ENCODE data around the gene RALGPS1.

The RALGPS1 gene

DNA sequence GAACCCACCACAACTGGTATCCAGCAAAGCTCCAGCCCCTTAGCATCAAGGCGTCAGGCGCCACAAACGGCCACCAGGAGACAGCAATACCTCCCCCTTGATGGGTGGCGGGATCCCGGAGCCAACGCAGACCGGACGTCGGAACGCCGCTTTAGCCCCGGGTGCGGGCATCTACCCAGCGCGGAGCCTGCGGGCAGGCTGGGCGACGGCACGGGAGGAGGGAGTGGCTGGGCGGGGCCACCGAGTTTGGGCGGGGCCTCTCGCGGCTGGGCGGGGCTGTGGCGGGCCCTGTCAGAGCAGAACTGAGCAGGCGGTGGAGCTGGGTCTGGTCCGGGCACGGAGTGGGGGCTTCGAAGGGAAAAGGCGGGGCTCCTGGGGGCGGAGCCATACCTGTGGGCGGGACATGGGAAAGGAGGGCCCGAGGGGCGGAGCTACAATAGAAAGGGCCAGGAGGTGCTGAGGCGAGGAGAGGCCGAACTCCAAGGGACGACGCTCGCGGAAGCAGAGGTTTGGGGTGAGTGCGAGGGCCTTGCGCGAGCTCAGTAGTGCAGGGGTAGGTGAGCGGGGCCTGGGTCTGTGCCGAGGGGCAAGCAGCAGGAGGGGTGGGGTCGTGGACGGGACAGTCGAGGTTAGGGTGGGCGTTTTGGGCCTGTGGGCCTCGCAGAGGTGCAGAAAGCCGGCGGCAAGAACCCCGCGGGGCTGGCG lies 309.7 kb downstream of the RALGPS1 start:
- peak; percentile 70 for DNase-seq (ENCODE audit: low read depth)

DNA sequence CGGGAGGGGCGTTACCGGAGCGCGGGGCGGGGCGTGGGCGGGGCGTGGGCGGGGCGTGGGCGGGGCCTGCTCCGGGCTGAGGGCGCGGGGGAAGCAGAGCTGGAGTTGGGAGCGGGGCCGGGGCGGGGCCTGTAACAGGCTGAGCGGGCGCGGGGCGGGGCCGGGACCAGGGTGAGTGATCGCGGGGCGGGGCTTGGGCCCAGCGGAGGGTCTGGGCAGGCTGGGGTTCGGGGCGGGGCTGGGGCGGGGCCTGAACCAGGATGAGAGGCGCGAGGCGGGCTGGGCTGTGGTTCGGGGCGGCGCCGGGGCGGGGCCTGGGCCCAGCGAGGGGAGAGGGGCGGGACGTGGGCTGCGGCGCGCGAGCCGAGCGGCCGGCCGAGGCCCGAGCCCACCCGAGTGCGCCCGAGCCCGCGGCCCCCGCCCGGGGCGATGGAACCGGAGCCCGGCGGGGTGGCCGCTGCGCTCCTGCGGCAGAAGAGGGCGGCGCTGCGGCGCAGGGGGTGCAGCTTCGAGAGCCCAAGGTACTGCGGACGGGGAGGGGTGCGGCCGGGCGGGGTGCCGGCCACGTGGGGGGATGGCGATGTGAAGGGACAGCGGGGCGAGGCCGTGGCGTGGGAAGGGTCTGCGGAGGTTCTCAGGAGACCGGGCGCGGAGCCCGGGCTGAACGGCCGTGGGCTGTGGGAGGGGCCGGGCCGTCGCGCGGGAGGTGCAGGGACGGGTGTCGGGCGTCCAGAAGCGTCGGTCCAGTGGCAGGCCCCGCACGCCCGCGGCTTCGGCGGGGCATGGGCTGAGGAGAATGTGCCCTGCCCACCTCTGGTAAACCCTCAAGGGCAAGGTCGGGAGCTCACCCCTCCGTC lies 310.5 kb downstream of the RALGPS1 start:
- DNase-seq (ENCODE audit: low read depth), result peak; percentile 84

DNA sequence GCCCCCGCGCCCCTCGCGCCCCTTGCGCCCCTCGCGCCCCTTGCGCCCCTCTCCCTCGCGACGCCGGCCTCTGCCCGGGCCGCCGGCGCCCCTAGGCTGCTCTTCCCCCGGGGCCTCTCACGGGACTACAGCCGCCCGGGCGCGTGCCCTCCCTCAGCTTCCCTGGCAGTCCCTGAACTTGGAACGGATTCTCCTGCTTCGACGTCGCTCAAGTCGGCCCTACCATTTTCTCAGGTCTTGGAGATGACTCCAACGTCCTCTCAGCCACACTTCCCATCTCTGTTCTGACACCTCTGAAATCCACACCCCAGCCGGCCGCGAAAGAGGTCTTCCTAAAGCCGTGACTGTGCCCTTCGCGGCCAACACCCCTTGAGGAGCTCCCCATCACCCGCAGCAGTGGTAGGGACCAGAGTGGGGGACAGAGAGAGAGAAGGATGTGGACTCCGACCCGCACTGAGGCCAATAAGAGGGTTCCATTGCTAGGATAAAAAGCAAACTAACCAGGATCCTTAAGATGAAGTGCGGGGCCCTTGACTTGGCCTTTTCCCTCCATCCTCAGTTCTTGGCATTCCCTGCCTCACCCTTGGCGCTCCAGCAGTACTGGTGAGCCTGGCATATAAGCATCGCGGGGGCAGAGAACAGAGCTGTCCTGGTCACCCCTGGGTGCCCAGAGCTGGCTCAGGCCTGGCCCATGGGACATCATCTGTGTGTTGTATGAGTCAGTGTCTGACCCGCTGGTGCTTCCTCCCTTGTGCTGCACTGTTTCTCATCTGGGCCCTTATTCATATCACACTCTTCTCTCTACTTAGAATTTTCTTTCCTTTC lies 311.4 kb downstream of the RALGPS1 start:
- no peak for DNase-seq (ENCODE audit: low read depth)

DNA sequence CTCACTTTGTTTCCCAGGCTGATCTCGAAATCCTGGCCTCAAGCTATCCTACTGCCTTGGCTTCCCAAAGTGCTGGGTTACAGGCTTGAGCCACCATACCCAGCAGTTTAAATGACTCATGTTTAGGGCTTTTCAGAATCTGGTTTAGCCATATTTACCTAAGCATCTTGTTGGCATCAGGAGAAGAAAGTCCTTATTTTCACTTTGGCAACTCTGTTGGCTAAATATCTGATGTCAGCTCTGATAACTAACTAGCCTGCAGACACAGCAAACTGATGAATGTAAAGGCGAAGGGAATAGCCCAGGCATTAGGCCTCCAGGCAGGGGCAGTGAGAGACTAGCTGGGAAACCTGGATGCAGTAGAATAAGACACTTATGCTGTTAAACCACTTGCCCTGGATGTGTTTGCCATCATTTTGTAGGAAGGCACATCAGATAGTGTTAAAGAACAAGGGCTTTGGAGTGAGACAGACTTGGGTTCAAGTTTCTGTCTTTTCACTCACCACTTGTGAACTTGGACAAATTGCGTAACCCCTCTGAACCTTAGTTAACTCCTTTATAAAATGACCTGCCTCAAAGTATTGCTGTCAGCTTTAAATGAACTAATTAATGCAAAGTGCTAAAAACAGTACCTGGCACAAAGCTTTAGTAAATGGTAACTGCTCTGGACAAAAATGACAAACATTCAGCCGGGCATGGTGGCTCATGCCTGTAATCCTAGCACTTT lies 315.3 kb downstream of the RALGPS1 start:
- no peak for DNase-seq (ENCODE audit: low read depth)

DNA sequence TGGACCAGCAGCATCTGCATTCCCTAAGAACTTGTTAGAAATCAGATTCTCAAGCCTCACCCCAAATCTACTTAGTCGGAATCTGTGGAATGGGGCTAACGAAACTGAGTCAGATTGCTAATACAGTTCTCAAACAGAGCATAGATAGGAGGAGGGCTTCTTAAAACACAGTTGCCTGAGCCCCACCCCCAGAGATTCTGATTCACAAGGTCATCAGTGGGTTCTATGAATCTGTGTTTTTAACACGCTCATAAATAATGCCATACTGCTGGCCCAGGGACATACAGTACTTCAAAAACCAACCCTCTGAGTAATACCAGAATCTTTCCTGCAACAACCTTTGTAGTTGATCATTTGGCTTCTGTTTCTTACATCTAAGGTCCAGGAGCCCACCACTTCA lies 317.1 kb downstream of the RALGPS1 start:
- no peak for DNase-seq (ENCODE audit: low read depth)

DNA sequence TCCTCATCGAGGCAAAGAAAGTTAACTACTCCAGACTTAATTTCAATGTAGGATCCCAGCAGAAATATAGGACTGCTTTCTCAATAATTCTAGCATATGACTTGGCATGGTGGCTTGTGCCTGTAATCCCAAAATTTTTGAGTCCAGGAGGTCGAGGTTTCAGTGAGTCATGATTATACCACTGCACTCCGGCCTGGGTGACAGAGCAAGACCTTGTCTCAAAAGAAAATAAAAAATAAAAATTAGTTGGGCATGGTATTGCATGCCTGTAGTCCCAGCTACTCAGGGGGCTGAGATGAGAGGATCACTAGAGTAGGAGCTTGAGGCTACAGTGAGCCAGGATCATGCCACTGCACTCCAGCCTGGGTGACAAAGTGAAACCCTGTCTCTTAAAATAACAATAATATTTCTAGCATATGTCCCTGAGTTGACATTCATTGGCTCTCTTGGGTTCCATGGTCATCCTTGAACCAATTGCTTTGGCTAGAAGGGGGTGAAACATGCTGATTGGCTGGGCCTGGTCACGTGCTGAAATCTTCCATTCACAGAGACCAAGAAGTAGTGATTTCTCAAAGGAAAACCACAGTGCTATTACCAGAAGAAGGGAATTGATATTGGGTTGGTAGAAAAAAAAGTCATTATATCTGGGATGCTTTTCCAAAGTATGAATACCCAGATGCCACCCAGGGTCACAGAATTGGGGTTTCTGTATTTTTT lies 318.4 kb downstream of the RALGPS1 start:
- DNase-seq (ENCODE audit: low read depth), result no peak

DNA sequence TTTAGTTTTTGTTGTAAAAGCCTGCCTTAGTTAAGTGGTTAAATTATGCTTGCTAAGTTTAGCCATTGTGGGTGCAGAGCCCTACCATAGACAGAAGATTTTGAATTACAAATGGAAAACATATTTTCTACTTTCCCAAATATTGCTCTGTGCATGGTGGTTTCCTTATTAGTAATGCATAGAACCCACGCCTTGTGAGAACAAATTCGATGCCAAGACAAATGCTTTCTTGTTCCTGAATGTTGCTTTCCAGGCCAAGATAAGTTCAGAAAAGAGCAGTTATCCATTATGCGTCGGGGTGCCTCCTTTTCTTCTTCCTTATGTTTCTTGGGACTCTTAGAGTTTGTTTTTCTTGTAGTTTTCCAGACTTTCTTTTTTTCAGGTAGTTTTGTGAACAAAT lies 319.0 kb downstream of the RALGPS1 start:
- no peak for DNase-seq (ENCODE audit: low read depth)

DNA sequence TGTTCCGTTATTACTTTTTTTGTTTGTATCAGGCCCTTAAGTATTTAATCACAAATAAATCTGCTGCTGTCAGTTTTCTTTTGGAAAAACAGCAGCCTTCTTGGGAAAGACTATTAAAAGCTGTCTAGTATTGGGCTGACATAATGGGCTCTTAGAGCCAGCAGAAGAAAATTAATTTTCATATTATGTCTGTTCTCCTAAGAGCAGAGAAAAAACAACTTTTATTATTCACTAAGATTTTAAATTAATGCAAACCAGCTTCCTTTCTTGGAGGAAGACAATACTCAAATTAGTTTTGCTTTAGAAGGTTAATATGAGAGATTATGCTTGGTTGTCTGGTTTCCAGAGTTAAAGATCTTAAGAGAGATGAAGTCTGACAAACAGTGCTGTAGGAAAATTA lies 319.4 kb downstream of the RALGPS1 start:
- no peak for DNase-seq (ENCODE audit: low read depth)

DNA sequence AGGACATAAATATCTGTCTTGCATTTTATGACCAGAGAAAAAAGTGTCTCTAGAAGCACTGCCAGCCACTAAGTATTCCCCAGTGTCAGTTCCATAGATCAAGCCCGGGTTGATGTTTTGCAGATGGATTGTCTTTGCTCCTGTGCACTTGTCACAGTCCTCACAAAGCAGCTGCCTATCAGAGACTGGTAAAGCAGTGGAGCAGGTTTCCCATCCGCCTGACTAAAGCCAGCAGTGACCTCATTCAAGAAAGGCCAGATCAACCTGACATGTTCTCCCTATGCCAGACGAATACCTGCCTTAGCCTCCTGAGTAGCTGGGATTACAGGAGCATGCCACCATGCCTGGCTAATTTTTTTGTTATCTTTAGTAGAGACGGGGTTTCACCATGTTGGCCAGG lies 323.2 kb downstream of the RALGPS1 start:
- DNase-seq (ENCODE audit: low read depth), result no peak

DNA sequence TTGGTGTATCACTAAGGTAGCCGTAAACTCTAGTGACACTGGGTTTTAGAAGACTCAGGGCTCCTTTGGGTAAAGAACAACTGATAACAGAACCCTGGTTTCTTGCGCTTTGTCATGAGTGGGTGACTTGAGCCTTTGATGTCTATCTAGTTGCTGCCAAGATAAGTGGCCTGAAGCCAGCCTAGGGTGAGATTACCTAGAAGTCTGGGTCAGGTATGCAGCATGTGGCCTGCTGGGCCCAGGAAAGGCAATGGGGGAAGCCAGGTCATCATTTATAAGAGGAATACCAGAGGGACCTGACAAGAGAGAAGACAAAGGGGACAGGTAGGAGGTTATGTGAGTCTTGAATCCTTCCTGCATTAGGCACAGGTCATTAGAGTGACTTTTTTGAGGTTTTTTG lies 326.8 kb downstream of the RALGPS1 start:
- no peak for DNase-seq (ENCODE audit: low read depth)

DNA sequence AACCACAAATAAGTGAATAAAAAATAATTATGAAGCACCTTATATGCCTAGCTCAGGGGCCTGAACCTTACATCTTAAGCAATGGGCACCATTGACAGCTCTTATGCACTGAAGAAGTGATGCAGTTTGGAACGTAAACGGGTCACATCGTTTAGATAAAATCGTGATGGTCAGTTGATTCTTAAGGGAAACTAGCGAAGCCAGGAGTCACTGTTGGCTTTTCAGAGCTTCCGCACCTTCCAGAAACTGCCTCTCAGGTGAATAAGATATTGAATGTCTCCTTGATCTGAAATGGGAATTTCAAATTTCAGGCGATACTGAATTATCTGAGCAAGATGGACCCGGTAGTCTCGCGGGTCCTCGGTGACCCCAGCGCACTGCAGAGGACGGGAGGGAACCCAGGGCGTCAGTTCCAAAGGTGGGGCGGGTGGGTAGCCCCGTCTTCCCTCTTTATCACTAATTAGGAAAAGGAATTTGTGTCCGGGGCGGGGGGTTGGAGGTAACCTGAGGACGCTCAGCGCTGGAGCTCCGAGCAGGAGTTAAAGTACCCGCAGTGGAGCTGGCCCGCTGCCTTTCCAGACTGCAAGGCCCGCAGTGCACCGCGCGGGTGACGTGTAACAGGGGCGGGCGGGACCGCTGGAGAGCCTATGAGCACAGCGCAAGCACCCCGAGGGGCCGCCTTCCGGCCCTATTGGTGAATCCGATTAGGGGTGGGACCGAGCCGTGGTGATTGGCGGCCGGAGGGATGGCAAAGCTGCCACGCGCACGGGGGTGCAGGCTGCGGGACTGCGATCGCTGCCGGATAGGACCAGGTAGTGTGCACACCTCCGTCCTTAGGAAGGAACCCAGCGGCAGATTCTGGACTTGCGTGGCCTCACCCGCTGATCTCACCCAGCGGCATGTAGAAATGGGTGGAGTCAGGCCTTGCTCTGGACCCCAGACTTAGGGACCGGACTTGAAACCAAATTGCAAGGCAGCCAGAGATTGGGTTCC lies 330.3 kb downstream of the RALGPS1 start:
- peak; percentile 97 for DNase-seq (ENCODE audit: low read depth)

DNA sequence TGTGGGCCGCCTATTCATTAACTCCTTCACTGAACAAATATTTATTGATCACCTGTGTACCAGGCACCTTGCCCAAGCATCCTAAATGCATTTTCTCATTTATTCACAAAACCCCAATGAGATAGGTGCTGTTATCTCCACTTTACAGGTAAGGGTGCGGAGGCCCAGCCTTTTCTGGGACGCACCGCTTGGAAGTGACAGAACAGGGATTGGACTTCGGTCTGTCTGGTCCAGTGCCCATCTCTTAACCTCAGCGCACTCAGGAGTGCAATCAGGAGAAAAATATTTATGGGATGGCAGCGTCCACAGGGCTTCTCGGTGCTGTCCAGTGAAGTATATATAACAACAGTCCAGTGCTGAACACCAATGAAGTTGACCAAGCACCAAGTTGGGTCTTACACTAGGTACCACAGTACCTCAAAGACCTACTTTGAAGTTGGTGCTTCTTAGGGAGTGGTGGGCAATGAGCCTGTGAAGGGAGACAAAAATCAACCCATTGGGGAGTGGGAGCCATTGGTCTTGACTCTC lies 331.1 kb downstream of the RALGPS1 start:
- no peak for DNase-seq (ENCODE audit: low read depth)

DNA sequence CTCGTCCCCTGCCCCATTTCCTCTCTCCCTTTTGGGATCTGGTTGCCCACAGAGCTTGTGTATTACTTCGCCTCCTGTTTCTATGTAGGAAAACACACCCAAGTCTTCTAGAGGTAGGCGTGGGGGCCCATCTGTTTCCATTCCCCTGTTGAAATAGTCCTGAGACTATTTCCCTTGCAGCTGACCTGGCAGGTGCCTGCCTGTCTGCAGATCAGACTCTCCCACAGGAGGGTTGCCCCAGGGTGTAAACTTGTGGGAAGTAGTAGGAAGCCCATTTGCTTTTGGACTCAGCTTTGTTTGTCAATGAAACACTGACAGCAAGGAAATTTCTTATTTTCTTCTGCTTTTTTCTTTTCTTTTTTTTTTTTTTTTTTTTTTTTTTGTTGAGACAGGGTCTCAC lies 333.7 kb downstream of the RALGPS1 start:
- no peak for DNase-seq (ENCODE audit: low read depth)

DNA sequence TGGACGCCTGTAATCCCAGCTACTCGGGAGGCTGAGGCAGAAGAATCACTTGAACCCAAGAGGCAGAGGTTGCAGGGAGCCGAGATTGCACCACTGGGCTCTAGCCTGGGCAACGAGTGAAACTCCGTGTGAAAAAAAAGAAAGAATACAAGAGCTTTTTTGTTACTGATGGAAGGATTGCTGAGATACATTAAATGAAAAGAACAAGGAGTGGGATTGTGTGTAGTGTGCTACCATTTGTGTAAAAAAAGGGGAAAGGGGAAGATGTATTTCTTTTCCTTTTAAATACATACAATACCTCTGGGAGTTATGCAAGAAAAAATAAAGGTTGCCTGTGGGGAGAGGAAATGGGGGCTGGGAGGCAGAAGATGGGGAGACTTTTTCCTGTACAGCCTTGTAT lies 335.3 kb downstream of the RALGPS1 start:
- DNase-seq (ENCODE audit: low read depth), result no peak

DNA sequence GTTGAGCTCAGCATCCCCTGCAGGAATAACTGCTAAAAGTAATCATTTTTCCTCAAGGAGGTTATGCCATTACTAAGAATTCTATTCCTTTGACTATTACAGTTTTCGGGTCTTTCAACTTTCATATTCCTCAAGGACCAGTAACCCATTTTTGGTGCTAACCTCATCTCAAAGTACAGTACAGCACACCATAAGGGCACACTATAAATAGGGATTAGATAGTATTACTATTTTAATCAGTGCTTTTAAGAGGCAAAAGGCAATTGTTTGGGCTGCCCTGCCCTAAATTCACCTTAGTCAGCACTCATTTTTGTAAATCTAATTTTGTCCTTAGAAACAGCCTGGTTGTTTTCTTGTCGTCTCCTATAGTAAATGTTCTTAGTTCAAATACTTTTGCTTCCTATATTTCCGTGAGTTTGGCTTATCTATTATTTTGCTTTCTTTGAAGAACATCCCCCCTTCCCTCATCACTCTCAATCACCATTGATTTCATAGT lies 336.4 kb downstream of the RALGPS1 start:
- DNase-seq (ENCODE audit: low read depth), result no peak

DNA sequence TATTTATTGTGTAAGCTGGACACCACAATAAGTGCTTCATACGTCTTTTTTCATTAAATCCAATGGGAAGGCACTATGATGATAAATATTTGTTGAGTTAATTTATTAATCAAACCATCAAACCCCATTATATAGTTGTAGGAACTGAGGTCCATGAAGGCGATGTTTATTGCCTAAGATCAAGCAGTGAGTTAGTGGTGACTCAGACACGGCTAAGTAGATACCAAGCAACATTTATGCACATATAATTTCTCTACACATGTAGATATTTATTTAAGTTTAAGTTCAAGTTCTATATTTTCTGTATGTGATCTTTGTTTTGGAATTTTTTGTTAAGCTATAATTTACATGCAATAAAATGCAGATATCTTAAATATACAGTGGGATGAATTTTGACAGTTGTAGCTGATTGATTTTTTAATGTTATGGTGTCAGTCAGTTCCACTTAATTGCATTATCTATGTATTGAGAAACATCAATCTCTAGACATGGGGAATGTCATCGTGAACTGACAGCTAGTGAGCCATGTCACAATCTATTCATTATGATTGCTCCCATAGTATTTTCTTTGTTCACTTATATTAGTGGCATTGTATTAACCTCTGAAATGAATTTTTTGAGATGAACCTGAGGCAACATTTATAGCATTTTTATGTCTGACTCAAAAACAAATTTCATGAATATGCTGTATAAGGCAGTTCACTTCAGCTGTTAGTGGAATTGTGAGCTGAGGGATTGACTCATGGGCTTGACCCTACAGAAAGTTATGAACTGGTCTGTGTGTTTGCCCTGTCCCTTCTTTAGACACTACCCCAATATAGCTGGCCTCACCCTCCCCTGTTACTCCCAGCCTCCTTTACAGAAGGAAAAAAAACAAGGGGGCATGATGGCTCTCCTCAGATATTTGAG lies 338.1 kb downstream of the RALGPS1 start:
- DNase-seq (ENCODE audit: low read depth), result no peak

DNA sequence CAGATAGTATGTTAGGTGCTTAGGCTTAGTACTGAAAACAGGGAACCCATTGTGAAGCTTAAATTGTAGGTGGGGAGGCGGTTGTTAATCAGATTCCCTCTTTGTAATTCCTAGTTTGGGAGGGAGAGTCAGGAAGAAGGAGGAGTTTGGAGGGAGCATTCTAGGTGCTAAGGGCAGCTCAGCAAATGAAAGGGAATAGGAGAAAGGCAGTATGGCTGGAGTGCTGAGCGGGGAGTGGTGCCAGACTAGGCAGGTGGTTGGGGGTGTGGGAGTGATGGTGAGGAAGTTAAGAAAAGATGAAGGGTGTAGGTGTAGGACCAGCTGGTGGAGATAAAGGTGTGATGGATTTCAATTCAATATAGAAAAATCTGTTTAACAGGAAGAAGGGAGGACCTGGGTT lies 338.9 kb downstream of the RALGPS1 start:
- no peak for DNase-seq (ENCODE audit: low read depth)

DNA sequence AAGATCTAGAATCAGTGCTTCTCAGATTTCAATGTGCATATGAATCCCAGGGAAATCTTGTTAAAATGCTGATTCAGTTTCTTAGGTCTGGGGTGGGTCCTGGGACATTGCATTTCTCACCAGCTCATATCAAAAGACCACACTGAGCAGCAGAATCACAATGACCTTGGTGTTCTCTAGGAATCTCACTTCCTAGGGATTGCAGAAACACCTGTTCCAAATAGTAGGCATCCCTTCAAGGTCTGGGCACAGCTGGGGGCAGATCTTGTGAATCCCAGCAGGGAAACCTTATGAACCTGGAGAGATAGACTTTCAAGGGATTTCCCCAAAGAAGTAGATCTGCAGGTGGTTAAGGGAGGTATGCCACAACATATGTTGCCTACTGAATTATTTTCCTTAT lies 341.1 kb downstream of the RALGPS1 start:
- no peak for DNase-seq (ENCODE audit: low read depth)

DNA sequence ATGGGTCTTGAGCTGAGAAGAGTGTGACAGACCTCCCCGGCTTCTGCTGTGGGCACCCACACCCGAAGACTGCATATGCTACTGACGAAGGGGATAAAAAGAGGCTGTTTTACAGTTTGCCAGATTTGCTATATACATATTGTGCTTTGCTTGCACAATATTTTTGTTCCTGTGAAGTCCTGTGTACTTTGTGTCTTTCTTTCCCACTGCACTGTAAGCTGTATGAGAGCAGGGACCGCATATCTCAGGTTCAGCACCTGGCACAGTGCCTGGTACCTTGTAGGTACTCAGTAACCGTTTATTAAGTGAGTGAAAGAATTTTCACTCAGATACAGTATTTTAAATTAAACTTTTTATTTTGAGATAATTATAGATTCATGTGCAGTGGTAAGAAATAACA lies 341.7 kb downstream of the RALGPS1 start:
- DNase-seq (ENCODE audit: low read depth), result no peak

Data from iris pigment epithelial cell (primary cell).